Activated T-cell treated with anti-CD3 and anti-CD28 coated beads, Interleukin-2, amount 50 U/mL, for 1 hour (primary cell): ENCODE results near the gene ZSWIM4.
A peak's percentile ranks its signal among the peaks of the same experiment; 100 is the strongest.

Source experiments
- DNase-seq: peaks from one replicate; pipeline ENCODE4 v3.0.0-alpha.2; 2020

The ZSWIM4 gene

DNA sequence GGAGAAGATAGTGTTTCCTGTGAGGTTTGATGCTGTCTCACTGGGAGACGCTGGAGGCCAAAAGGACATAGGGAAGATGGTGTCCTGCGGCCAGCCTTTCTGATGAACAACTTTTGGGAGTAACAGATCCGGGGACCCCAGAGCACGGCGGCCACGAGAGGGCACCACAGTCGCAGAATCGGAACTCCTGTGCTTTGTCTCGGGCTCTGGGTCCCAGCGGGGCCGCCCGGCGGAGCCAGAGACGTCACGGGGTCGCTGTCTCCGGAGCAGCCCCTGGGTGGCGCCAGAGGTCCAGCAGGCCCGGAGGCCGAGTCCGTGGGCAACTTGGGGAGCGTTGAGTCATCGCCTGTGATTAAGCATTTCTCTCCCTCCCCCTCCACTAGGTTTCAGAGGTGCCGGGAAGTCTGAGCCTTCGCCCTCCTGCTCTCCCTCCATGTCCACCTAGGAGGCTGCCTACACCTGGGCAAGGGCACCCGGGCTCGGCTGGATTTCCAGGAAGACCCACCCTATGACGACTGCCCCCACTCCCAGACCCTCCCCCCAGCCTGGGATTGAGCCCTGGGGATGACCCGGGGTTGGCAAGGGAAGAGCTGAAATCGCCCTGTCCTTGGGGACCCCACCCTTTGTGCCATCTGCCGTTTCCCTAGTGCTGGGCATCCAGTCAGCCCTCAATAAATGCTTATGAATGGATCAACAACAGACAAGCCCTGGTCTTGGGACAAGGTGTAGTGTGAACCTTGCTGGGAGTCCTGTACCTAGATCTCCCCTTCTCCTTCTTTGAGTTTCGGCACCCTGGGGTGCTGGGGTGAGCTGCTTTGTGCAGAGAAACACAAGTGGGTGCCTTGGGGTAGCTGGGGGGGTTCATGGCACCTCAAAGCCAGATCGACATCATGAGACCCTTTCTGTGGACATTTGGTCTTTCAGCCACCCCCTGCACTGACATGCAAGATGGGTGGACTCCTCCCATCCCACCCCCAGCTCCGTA, 85.1 kb downstream of the ZSWIM4 start:
- peak; percentile 99 for DNase-seq

DNA sequence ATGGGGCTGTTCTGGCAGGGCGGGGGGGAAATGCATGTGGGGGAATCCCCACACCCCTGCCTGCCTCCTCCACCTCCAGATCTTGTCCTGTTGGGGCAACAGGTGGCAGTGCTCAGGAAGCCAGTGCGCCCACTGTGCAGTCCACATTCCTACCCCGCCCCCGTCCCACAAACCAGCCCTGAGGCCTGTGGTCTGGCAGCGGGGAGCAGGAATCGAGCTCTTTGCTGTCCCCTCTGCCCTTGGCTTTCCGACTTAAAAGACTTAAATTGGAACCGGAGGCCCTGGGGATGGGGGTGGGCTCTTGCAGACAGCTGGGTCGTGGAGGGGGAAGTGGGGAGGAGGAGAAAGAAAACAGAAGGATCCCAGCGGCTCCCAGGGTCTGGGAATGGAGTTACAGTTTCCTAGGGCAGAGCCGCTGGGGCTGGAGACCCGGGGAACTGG, 86.0 kb downstream of the ZSWIM4 start:
- no peak for DNase-seq
